ENCODE results near the gene LAMA2. TPM values are rescaled to one million over a fixed set of nuclear protein-coding genes. Genes with fewer than 3 reads are reported as not detected.

Gene LAMA2
- total and polyA plus RNA-seq, 10 donors: 0.83 to 66.6 (median 18.8) TPM

DNA sequence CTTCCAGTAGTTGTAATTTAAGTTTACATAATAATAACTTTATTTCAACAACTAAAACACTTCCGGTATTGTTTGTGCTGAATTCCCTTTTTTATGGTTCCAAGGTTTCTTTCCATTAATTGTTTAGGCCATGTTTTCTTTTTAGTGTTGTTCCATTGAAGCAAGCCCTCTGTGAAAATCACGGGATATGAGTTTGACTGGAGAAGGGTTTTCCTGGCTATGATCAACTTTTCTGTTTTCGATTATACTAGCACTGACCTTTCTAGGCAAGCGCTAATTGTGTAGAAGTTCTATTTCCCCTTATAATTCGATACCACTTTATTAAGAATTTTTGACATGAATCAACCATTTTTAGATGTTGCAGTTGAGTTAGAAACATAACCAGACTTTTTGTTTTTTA, 2.4 kb downstream of the LAMA2 start:
- Histone ChIP-seq H3K4me3 (peak overlapping the region in 4 of 8 donors; percentile 28 to 62 (median 38)), H3K36me3 (no peaks in the 10 kb centered on the region), H3K9me3 (no peaks in the 10 kb centered on the region), H3K27ac (no peak overlapping the region), H3K27me3 (replicated peaks in 1 of 7) (peaks cover 0 to 12% (median 0%) of the 10 kb centered on the region in 7 donors), H3K4me1 (peaks cover 0 to 3% (median 0%) of the 10 kb centered on the region in 6 donors)
- WGBS, 5 donors: 86 to 94% (median 88%) methylated on average over 5 of the region's 5 CpGs
- DNase-seq: no peak
- intact Hi-C loops (cut with DNase I; ENCODE audit: low total_unique reads): no loop called here
- TF ChIP-seq CTCF (IDR thresholded peaks at IDR 0.05 in 8 of 11, conservative IDR thresholded peaks at IDR 0.05 in 3 of 11) (no peak), POLR2AphosphoS5 (IDR thresholded peaks at IDR 0.05) (no peak), POLR2A (IDR thresholded peaks at IDR 0.05) (no peak)

DNA sequence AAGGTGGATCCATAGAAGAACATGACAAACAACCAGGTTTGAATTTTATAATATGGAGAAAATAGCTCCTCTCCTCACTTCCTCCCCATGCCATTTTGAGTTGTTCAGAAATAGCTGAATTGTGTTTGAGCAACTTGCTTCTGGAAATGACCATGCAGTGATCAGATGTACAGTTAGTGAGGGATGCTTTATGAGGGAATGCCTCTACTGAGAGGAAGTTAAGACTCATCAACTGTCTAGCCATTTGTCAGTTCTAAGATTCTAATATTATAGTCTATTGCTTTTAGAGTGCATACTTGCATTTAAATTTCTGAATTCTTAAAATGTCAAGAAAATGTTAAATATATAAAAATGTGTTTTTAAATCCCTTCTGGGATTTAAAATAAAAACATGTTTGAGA, 3.8 kb downstream of the LAMA2 start:
- Histone ChIP-seq H3K4me3 (peak overlapping the region in 2 of 8 donors; percentile 6 to 48), H3K4me1 (peaks cover 0 to 3% (median 0%) of the 10 kb centered on the region in 6 donors), H3K27ac (no peak overlapping the region), H3K27me3 (replicated peaks in 1 of 7) (peaks cover 0 to 12% (median 0%) of the 10 kb centered on the region in 7 donors), H3K36me3 (no peaks in the 10 kb centered on the region), H3K9me3 (no peaks in the 10 kb centered on the region)
- intact Hi-C loops (cut with DNase I; ENCODE audit: low total_unique reads): no loop called here
- TF ChIP-seq CTCF (IDR thresholded peaks at IDR 0.05 in 8 of 11, conservative IDR thresholded peaks at IDR 0.05 in 3 of 11) (no peak), POLR2AphosphoS5 (IDR thresholded peaks at IDR 0.05) (no peak), POLR2A (IDR thresholded peaks at IDR 0.05) (no peak)
- no peak for DNase-seq

DNA sequence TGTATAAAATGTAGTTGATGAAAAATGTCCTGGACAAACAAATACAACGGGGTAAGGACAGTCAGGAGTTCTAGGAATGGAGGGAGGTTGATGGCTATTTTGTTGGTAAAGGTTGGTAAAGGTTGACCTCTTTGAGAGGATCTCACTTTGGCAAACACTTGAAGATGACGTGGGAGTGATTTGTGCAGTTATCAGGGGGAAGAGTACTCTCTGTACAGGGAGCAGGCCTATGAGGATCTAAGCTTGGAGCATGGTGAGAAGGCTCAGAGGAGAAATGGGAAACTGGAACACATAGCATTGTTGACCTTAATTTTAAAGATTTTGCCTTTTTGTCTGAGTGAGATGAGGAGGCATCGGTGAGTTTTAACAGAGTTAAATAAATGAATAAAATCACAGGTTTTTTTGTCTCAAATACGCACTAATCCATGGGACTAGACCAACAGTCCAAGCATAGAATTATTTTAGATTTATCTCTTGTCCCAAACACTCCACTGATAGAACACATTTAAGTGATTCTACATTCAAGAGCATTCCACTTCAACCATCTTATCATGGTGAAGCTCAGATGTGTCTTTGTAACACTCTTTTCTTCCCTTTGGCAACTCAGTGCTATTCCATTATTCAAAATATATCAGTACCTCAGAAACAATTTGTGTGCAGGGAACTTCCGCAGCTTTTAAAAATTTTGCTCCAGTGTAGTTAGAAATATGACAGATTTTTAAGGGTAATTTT, 5.7 kb downstream of the LAMA2 start:
- 82 to 91% (median 86%) methylated on average over 5 of the region's 5 CpGs for WGBS, 5 donors
- H3K9me3 ChIP-seq: no peaks in the 10 kb centered on the region
- TF ChIP-seq CTCF (IDR thresholded peaks at IDR 0.05 in 8 of 11, conservative IDR thresholded peaks at IDR 0.05 in 3 of 11): no peak
- TF ChIP-seq POLR2A (IDR thresholded peaks at IDR 0.05): no peak
- TF ChIP-seq POLR2AphosphoS5 (IDR thresholded peaks at IDR 0.05): no peak
- no peak for DNase-seq
- intact Hi-C loops (cut with DNase I; ENCODE audit: low total_unique reads): no loop called here
- H3K36me3 ChIP-seq: no peaks in the 10 kb centered on the region
- no peaks in the 10 kb centered on the region for H3K27me3 ChIP-seq (replicated peaks in 1 of 7)
- H3K27ac ChIP-seq: no peak overlapping the region
- H3K4me1 ChIP-seq: no peaks in the 10 kb centered on the region
- H3K4me3 ChIP-seq: no peak overlapping the region

GRCh38 chr6:128889870-128890269, 6.9 kb downstream of the LAMA2 start:
- no peaks in the 10 kb centered on the region for H3K4me1 ChIP-seq
- DNase-seq: no peak
- H3K9me3 ChIP-seq: peaks cover 0 to 4% (median 0%) of the 10 kb centered on the region in 8 donors
- TF ChIP-seq POLR2AphosphoS5 (IDR thresholded peaks at IDR 0.05): no peak
- TF ChIP-seq POLR2A (IDR thresholded peaks at IDR 0.05): no peak
- no peak for TF ChIP-seq CTCF (IDR thresholded peaks at IDR 0.05 in 8 of 11, conservative IDR thresholded peaks at IDR 0.05 in 3 of 11)
- H3K36me3 ChIP-seq: no peaks in the 10 kb centered on the region
- intact Hi-C loops (cut with DNase I; ENCODE audit: low total_unique reads): no loop called here
- H3K4me3 ChIP-seq: no peak overlapping the region
- WGBS, 5 donors: 78 to 91% (median 79%) methylated on average over 5 of the region's 5 CpGs
- H3K27me3 ChIP-seq (replicated peaks in 1 of 7): no peaks in the 10 kb centered on the region
- no peak overlapping the region for H3K27ac ChIP-seq

Measured in spleen (tissue), 11 donors.